Measurements from ENCODE around the gene NR0B1. TPM values are rescaled to one million over a fixed set of nuclear protein-coding genes. Genes with fewer than 3 reads are reported as not detected.

The NR0B1 gene
- total and polyA plus RNA-seq, 2 of the 4 experiments (the other 2 are of a cell fraction) = not detected

- 83% methylated on average over 1 of the region's 5 CpGs; no CpG with 5 or more reads in 1 of the 2 experiments for WGBS, 2 experiments (ENCODE audit: extremely low coverage in 2 of 2, insufficient read length in 1 of 2)
- H3K23ac ChIP-seq (ENCODE audit: low read depth, low read length) = no peak overlapping the region
- H3K36me3 ChIP-seq (ENCODE audit: control insufficient read depth, insufficient read depth, low read length) = no peaks in the 10 kb centered on the region
- no peaks in the 10 kb centered on the region for H3K79me1 ChIP-seq (ENCODE audit: low read depth in 1 of 2, low read length in 2 of 2)
- no peak overlapping the region for H3K18ac ChIP-seq (ENCODE audit: low read depth, low read length)
- H3K9me1 ChIP-seq (ENCODE audit: insufficient read depth, low read length) = no peaks in the 10 kb centered on the region
- H3K9ac ChIP-seq (ENCODE audit: low read depth, low read length) = no peak overlapping the region
- ATAC-seq (ENCODE audit: low read depth) = no peak
- no peak overlapping the region for H4K5ac ChIP-seq (ENCODE audit: low read depth, low read length)
- no peak overlapping the region for H2BK15ac ChIP-seq (ENCODE audit: low read depth, low read length)
- H3K14ac ChIP-seq (replicated peaks; ENCODE audit: low read depth, low read length) = no peak overlapping the region
- no TSS peak for BruUV-seq (replicated peaks)
- H3K27me3 ChIP-seq (ENCODE audit: control insufficient read depth, insufficient read depth, low read length) = no peaks in the 10 kb centered on the region; the same call in 1 of the 2 replicates
- H3K4me1 ChIP-seq (ENCODE audit: control insufficient read depth, insufficient read depth, low read length) = no peaks in the 10 kb centered on the region
- H3K27ac ChIP-seq (ENCODE audit: insufficient read depth, low read length) = no peak overlapping the region
- H2BK120ac ChIP-seq (ENCODE audit: low read depth, low read length) = no peak overlapping the region
- TF ChIP-seq RCOR1 (IDR thresholded peaks at IDR 0.05; ENCODE audit: insufficient replicate concordance, low read length) (no peak), MXI1 (IDR thresholded peaks at IDR 0.05; ENCODE audit: borderline replicate concordance, low read depth, low read length) (no peak), MAFK (IDR thresholded peaks at IDR 0.05; ENCODE audit: low read depth, low read length) (no peak), CEBPB (IDR thresholded peaks at IDR 0.05; ENCODE audit: low read depth, low read length) (no peak), MAZ (IDR thresholded peaks at IDR 0.05; ENCODE audit: borderline replicate concordance, low read depth, low read length) (no peak), USF2 (IDR thresholded peaks at IDR 0.05; ENCODE audit: low read depth, low read length) (no peak), RFX5 (IDR thresholded peaks at IDR 0.05; ENCODE audit: low read depth, low read length) (no peak), NFE2L2 (IDR thresholded peaks at IDR 0.05; ENCODE audit: low read depth, low read length) (no peak)
- in situ Hi-C loops (cut with MboI; ENCODE audit: low sequenced_read_pairs) = no loop called here
- CTCF ChIA-PET = no interaction called here
- H3K56ac ChIP-seq (ENCODE audit: extremely low read depth, insufficient read depth, low read length) = no peak overlapping the region
- no peak overlapping the region for H4K8ac ChIP-seq (ENCODE audit: low read depth in 2 of 2, low read length in 2 of 2)
- no peak for DNase-seq
- no peak overlapping the region for H3K4ac ChIP-seq (ENCODE audit: low read depth, low read length)
- H2AFZ ChIP-seq (replicated peaks; ENCODE audit: low read length, poor library complexity) = no peak overlapping the region
- no peak overlapping the region for H2BK20ac ChIP-seq (ENCODE audit: low read depth, low read length)
- dilution Hi-C loops (cut with HindIII; ENCODE audit: low sequenced_read_pairs, unreplicated experiment) = no loop called here
- intact Hi-C loops (cut with micrococcal nuclease) = no loop called here
- H2AK5ac ChIP-seq (ENCODE audit: low read depth, low read length) = no peak overlapping the region
- no peak overlapping the region for H2AK9ac ChIP-seq (replicated peaks; ENCODE audit: low read depth, low read length, poor library complexity)
- H4K91ac ChIP-seq (ENCODE audit: insufficient read depth, low read depth, low read length) = no peak overlapping the region
- POLR2A ChIA-PET (ENCODE audit: unreplicated experiment) = no interaction called here
- H3K4me2 ChIP-seq (ENCODE audit: low read depth, low read length) = no peak overlapping the region
- no peaks in the 10 kb centered on the region for H3K9me3 ChIP-seq (ENCODE audit: control insufficient read depth, insufficient read depth, low read length)
- no peak overlapping the region for H2BK5ac ChIP-seq (ENCODE audit: low read depth, low read length, poor library complexity, severe bottlenecking)
- H3K4me3 ChIP-seq (ENCODE audit: insufficient read depth, low read depth, low read length) = no peak overlapping the region
- no peaks in the 10 kb centered on the region for H4K20me1 ChIP-seq (ENCODE audit: insufficient read depth, low read length)
These were observed 12.6 kb downstream of the NR0B1 start for GRCh38 chrX:30296408-30297254.
